Endothelial cell of umbilical vein (primary cell): ENCODE measurements around the gene FCN1.

ENCODE experiments used
- EZH2 ChIP-seq: IDR thresholded peaks from 2 replicates; pipeline ENCODE4 v1.6.1; 2012; ENCODE audit warnings: borderline replicate concordance, low read depth, mild to moderate bottlenecking, moderate library complexity, low read length, inconsistent platforms; ENCODE audit not compliant: severe bottlenecking
- FOS ChIP-seq: IDR thresholded peaks from 2 replicates; pipeline ENCODE4 v1.6.1; 2011; ENCODE audit warnings: mild to moderate bottlenecking, low read length, moderate library complexity, borderline replicate concordance; ENCODE audit not compliant: insufficient read depth
- JUN ChIP-seq: IDR thresholded peaks from 2 replicates; pipeline ENCODE4 v1.6.1; 2011; ENCODE audit warnings: borderline replicate concordance, low read depth; ENCODE audit not compliant: insufficient read length, insufficient read depth
- POLR2A ChIP-seq: IDR thresholded peaks from 2 replicates; pipeline ENCODE4 v1.6.1; 2012; ENCODE audit warnings: low read depth, mild to moderate bottlenecking, control low read depth, low read length
- TF ChIP-seq, protein P1 (sequence below), 2 donors: IDR thresholded peaks; 1 replicate in 1 of 2; 2 replicates in 1 of 2; pipeline ENCODE4 v1.5.1; 2011; ENCODE audit warnings: low read length in 2 of 2, mild to moderate bottlenecking in 2 of 2, moderate library complexity in 2 of 2, control low read depth in 1 of 2, inconsistent platforms in 1 of 2, low read depth in 1 of 2; ENCODE audit not compliant: insufficient read depth in 1 of 2; ENCODE audit errors: extremely low read depth in 1 of 2

- TF ChIP-seq, protein P1, sequence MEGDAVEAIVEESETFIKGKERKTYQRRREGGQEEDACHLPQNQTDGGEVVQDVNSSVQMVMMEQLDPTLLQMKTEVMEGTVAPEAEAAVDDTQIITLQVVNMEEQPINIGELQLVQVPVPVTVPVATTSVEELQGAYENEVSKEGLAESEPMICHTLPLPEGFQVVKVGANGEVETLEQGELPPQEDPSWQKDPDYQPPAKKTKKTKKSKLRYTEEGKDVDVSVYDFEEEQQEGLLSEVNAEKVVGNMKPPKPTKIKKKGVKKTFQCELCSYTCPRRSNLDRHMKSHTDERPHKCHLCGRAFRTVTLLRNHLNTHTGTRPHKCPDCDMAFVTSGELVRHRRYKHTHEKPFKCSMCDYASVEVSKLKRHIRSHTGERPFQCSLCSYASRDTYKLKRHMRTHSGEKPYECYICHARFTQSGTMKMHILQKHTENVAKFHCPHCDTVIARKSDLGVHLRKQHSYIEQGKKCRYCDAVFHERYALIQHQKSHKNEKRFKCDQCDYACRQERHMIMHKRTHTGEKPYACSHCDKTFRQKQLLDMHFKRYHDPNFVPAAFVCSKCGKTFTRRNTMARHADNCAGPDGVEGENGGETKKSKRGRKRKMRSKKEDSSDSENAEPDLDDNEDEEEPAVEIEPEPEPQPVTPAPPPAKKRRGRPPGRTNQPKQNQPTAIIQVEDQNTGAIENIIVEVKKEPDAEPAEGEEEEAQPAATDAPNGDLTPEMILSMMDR (IDR thresholded peaks at IDR 0.05; ENCODE audit: extremely low read depth in 1 of 2, insufficient read depth in 1 of 2, low read depth in 1 of 2, low read length in 2 of 2): no peak
- TF ChIP-seq FOS: no peak
- no peak for TF ChIP-seq POLR2A
- TF ChIP-seq JUN: no peak
- TF ChIP-seq EZH2: no peak
Measured at GRCh38 chr9:134899168-134899567, 18.5 kb downstream of the FCN1 start.
